Measurements from ENCODE around the gene DISC1.
"Not testable (repeated sequence)": the region's sequence is repeated elsewhere in the genome, so short reads cannot be mapped to it uniquely, and the experiment has no call there.

Gene DISC1

DNA sequence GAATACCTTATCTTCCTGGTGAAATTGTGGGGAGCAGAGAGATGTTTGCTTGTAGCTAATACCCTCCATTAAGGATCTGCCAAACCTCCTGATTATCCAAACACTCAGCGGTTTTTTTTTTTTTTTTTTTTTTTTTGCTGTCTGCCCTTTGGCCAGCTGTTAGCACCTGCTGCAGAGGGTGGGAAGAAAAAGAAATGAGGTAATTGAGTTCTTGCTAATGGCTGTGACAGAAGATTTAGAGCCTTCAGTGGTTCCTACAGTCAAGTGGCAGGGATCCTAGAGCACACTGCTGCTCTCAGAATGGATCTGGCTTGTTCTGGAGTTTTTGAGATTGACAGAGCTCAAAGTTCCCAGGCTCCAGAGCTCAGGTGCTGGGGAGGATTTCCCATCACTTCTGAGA, 342.5 kb downstream of the DISC1 start:
- no peak for ATAC-seq

DNA sequence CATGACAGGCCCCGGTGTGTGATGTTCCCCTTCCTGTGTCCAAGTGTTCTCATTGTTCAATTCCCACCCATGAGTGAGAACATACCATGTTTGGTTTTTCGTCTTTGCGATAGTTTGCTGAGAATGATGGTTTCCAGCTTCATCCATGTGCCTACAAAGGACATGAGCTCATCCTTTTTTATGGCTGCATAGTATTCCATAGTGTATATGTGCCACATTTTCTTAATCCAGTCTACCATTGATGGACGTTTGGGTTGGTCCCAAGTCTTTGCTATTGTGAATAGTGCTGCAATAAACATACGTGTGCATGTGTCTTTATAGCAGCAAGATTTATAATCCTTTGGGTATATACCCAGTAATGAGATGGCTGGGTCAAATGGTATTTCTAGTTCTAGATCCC, 343.2 kb downstream of the DISC1 start:
- ATAC-seq: not testable (repeated sequence)

More for the DNA sequence above, 342.5 kb downstream of the DISC1 start:
- TF ChIP-seq ZNF8 (CRISPR knock-in tag; IDR thresholded peaks at IDR 0.05): no peak
- no peak for TF ChIP-seq ZFP3 (CRISPR knock-in tag; IDR thresholded peaks at IDR 0.05)
- TF ChIP-seq, protein P1, sequence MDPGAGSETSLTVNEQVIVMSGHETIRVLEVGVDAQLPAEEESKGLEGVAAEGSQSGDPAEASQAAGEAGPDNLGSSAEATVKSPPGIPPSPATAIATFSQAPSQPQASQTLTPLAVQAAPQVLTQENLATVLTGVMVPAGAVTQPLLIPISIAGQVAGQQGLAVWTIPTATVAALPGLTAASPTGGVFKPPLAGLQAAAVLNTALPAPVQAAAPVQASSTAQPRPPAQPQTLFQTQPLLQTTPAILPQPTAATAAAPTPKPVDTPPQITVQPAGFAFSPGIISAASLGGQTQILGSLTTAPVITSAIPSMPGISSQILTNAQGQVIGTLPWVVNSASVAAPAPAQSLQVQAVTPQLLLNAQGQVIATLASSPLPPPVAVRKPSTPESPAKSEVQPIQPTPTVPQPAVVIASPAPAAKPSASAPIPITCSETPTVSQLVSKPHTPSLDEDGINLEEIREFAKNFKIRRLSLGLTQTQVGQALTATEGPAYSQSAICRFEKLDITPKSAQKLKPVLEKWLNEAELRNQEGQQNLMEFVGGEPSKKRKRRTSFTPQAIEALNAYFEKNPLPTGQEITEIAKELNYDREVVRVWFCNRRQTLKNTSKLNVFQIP (CRISPR knock-in tag; IDR thresholded peaks at IDR 0.05; ENCODE audit: borderline replicate concordance, low read depth): no peak
- no peak for TF ChIP-seq TCF4 (CRISPR knock-in tag; IDR thresholded peaks at IDR 0.05; ENCODE audit: borderline replicate concordance)

DNA sequence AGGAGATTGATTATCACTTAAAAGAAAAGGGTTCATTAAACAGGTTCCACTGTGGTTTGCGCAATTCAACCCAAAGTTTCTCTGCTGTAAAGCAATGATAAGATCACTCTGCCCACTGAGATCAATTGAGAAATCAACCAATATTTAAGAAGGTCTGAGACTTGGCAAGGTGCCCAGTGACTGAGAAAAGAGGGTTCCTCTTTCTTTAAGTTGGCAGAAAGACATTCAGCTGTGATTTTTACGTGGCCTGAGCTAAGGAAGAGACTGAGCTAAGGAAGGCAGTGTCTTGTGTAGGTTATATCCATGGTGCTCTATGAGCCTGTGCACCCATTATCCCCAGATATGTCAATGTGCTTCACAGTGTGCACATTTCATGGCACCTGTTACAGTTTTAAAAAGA, 344.1 kb downstream of the DISC1 start:
- TF ChIP-seq TOX (CRISPR knock-in tag; IDR thresholded peaks at IDR 0.05; ENCODE audit: borderline replicate concordance): no peak
- no peak for TF ChIP-seq ZNF70 (CRISPR knock-in tag; IDR thresholded peaks at IDR 0.05)
- TF ChIP-seq ISL1 (CRISPR knock-in tag; IDR thresholded peaks at IDR 0.05): no peak
- TF ChIP-seq, protein P2, sequence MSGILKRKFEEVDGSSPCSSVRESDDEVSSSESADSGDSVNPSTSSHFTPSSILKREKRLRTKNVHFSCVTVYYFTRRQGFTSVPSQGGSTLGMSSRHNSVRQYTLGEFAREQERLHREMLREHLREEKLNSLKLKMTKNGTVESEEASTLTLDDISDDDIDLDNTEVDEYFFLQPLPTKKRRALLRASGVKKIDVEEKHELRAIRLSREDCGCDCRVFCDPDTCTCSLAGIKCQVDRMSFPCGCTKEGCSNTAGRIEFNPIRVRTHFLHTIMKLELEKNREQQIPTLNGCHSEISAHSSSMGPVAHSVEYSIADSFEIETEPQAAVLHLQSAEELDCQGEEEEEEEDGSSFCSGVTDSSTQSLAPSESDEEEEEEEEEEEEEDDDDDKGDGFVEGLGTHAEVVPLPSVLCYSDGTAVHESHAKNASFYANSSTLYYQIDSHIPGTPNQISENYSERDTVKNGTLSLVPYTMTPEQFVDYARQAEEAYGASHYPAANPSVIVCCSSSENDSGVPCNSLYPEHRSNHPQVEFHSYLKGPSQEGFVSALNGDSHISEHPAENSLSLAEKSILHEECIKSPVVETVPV (CRISPR knock-in tag; IDR thresholded peaks at IDR 0.05): no peak
- no peak for TF ChIP-seq ZC3H10 (CRISPR knock-in tag; IDR thresholded peaks at IDR 0.05)
- TF ChIP-seq, protein P3, sequence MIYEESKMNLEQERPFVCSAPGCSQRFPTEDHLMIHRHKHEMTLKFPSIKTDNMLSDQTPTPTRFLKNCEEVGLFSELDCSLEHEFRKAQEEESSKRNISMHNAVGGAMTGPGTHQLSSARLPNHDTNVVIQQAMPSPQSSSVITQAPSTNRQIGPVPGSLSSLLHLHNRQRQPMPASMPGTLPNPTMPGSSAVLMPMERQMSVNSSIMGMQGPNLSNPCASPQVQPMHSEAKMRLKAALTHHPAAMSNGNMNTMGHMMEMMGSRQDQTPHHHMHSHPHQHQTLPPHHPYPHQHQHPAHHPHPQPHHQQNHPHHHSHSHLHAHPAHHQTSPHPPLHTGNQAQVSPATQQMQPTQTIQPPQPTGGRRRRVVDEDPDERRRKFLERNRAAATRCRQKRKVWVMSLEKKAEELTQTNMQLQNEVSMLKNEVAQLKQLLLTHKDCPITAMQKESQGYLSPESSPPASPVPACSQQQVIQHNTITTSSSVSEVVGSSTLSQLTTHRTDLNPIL (CRISPR knock-in tag; IDR thresholded peaks at IDR 0.05; ENCODE audit: low read depth): no peak
- no peak for TF ChIP-seq CSDC2 (CRISPR knock-in tag; IDR thresholded peaks at IDR 0.05)
- no peak for TF ChIP-seq ZFP30 (CRISPR knock-in tag; IDR thresholded peaks at IDR 0.05)
- TF ChIP-seq ZNF8 (CRISPR knock-in tag; IDR thresholded peaks at IDR 0.05): no peak
- TF ChIP-seq, protein P1 (CRISPR knock-in tag; IDR thresholded peaks at IDR 0.05; ENCODE audit: borderline replicate concordance, low read depth): no peak
- TF ChIP-seq SNAI2 (CRISPR knock-in tag; IDR thresholded peaks at IDR 0.05): no peak
- TF ChIP-seq BACH2 (CRISPR knock-in tag; IDR thresholded peaks at IDR 0.05; ENCODE audit: borderline replicate concordance): no peak
- TF ChIP-seq RARB (CRISPR knock-in tag; IDR thresholded peaks at IDR 0.05): no peak
- TF ChIP-seq ZNF565 (CRISPR knock-in tag; conservative IDR thresholded peaks at IDR 0.05; ENCODE audit: low read depth): no peak
- TF ChIP-seq TCF4 (CRISPR knock-in tag; IDR thresholded peaks at IDR 0.05; ENCODE audit: borderline replicate concordance): no peak
- TF ChIP-seq, protein P4, sequence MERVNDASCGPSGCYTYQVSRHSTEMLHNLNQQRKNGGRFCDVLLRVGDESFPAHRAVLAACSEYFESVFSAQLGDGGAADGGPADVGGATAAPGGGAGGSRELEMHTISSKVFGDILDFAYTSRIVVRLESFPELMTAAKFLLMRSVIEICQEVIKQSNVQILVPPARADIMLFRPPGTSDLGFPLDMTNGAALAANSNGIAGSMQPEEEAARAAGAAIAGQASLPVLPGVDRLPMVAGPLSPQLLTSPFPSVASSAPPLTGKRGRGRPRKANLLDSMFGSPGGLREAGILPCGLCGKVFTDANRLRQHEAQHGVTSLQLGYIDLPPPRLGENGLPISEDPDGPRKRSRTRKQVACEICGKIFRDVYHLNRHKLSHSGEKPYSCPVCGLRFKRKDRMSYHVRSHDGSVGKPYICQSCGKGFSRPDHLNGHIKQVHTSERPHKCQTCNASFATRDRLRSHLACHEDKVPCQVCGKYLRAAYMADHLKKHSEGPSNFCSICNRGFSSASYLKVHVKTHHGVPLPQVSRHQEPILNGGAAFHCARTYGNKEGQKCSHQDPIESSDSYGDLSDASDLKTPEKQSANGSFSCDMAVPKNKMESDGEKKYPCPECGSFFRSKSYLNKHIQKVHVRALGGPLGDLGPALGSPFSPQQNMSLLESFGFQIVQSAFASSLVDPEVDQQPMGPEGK (CRISPR knock-in tag; IDR thresholded peaks at IDR 0.05; ENCODE audit: borderline replicate concordance): no peak
- TF ChIP-seq GLIS3 (CRISPR knock-in tag; IDR thresholded peaks at IDR 0.05): no peak
- no peak for ATAC-seq

DNA sequence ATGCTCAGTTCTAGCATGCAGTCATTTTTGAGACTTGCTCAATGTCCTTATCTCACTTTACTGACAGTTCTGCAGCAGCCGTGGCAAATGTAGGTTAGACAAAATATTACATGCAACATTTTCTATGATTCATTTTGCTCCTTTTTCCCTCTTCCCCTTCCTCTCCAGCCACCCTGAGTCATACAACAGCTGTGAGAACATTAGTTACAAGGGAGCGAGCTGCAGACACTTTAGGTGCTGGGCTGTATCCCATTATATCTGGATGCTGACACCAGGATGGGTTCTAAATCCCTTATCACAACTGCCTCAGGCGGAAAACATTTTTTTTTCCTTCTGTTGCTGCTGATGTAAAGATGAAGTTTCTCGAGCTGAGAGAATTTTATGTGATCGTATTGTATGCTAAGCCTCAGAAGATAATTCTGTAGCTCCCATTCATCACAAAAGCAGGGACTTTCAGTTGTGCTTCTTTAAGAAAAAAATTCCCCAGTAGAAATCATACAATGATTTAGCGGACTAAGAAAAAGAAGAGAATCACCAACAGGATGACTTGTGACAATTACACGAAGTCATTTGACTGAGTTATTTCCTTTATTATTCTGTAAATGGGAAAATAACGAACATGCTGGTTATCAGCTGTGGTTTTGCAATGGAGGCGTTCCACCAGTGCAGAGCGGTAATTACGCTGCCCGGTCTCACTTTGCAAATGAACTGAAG, 345.0 kb downstream of the DISC1 start:
- no peak for TF ChIP-seq ESRRG (CRISPR knock-in tag; IDR thresholded peaks at IDR 0.05)
- no peak for TF ChIP-seq TCF4 (CRISPR knock-in tag; IDR thresholded peaks at IDR 0.05; ENCODE audit: borderline replicate concordance)
- TF ChIP-seq ZFP30 (CRISPR knock-in tag; IDR thresholded peaks at IDR 0.05): no peak
- ATAC-seq: no peak

DNA sequence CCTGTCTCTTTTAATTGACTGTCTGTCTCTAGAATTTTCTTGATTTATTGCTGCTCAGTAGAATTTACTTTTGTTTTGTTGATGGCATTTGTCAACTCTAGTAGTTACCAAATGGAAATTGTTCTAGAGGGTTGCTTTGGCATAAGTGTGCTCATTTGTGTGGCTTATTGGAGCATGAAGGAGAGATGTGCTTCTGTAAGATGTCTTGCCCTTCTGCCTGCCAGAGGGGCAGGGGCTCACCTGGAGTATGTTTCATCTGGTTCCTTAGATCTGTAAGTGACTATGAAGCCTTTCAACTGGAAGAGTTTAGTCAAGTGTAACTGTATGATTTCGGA, 345.5 kb downstream of the DISC1 start:
- no peak for ATAC-seq
- TF ChIP-seq ZNF70 (CRISPR knock-in tag; IDR thresholded peaks at IDR 0.05) (no peak), GLIS3 (CRISPR knock-in tag; IDR thresholded peaks at IDR 0.05) (no peak), ZNF565 (CRISPR knock-in tag; conservative IDR thresholded peaks at IDR 0.05; ENCODE audit: low read depth) (no peak), RARB (CRISPR knock-in tag; IDR thresholded peaks at IDR 0.05) (no peak), ZC3H10 (CRISPR knock-in tag; IDR thresholded peaks at IDR 0.05) (no peak), PPARA (CRISPR knock-in tag; IDR thresholded peaks at IDR 0.05; ENCODE audit: borderline replicate concordance) (no peak), ZNF8 (CRISPR knock-in tag; IDR thresholded peaks at IDR 0.05) (no peak)
